CD4-positive, alpha-beta T cell treated with Interleukin-6 at 100 ng/mL for 8 hours (primary cell): ENCODE measurements around the gene NCAM1.

Experiments used
- DNase-seq: peaks from one replicate; pipeline ENCODE4 v3.0.0-alpha.2; 2020; ENCODE audit warnings: mixed read lengths, low spot score

NCAM1 gene

DNA sequence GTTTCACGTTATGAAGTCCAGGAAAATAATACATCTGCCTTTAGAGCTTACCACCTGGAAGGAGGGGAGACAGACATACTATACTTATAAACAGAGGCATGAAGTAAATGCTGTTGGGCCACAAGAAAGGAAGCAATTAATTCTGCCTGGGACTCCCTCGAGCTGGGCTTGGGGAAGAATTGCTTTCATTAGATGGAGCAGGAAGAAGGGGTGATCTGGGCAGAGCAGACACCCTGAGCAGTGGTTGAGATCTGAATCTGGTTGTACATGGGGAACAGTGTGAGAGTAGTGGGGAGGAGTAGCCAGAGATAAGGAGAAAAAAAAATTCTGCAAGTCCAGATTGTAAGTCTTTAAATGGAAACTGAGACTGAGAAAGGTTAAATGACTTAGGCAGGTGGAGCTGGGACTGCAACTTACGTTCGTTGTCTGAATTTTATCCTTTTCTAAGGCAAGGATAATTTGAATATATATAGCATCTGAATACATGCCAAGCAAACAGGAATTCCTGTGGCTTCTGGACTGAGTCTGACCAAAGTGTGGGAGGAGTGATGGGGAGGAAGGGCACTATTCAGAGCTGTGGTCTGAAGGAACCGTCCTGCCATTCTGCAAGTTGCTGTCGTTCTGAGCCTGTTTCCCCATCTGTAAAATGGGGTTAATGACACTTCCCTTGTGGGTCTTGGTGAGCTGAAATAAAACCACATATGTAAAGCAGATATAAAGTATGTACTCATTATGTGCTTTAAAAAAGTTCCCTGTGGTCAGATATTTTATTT lies 7.9 kb downstream of the NCAM1 start:
- no peak for DNase-seq

DNA sequence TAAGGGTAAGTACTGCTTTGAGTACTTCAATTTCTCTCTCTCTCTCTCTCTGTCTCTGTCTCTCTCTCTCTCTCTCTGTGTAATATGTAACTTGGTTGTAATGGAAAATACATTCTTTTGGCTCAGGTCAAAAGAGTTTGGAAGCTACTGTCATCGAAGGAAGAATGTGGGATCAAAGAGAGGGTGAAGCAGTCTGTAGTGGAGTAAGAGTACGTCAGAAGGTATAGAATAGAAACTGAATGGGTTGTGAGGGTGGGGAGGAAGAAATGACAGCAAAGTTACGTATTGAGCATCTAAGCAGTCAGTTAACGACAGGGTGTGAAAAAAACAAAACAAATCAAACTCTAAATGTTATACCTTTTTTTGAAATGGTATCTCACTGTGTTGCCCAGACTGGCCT lies 10.0 kb downstream of the NCAM1 start:
- DNase-seq = no peak

DNA sequence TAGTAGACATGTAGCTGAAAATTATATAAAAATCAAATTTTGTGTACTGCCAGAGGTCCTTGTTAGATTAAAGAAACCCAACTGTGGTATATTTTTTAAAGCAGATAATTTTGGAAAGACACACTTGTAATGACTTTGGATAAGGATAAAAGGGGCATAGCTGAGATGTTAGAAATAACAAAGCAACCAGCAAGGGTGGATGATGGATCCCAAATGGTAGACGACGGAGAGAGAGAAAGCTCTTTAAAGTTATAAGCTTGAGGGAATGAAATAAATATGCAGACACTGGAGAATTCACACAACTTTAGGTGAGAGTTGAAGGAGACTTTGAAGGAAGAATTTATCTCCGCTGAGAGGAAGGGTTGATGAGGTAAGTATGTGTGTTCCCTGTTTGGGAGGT lies 10.6 kb downstream of the NCAM1 start:
- DNase-seq = no peak

DNA sequence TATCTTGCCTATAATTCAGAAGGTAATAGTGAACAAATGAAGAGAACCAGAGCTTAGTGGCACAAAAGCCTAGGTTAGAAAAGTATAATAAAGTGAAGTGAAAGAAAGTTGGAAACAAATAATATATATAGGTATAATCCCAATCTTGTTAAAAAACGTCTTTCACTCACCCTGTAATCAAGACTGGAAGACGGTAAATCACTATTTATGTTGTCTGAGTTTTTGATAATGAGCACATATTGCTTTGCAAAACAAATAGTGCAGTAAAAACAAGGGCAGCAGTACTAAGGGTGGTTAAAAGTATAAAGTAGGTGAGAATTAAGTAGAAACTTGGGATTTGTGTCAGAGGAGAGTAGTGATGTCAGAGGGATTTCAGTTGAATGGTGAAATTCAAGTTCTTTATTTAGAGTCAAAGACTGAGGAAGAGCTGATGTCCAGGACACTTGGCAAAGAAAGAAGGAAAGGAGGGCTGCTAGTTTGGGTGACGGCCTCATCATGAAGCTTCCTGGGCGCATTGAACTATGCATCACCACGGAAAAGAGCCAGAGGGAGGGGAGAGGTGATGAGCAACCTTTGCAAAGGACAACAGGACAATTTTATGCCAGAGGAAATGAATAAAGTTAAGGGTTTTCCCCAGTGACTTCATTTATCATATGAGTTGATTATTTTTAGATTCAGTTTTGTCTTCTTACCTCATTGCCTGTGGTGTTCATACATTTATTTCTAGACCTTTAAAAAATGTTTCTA lies 11.4 kb downstream of the NCAM1 start:
- DNase-seq = no peak

DNA sequence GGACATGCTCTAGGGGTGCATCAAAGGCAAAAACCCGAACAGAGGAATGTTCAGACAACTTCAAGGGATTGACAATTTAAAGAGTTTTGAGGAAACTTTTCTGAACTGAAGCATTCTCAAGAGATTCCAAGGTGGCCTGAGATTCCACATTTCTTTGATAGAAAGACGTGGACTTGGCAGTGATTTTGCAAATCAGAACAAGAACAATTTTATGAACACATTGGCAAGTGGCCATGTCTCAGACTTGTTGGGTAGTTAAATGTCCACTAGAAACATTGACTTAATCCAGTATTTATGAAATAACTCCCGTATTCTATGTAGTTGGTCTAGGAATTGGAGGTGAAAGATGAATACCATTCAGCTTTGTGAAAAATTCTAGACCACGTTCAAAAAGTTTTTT lies 13.8 kb downstream of the NCAM1 start:
- no peak for DNase-seq

DNA sequence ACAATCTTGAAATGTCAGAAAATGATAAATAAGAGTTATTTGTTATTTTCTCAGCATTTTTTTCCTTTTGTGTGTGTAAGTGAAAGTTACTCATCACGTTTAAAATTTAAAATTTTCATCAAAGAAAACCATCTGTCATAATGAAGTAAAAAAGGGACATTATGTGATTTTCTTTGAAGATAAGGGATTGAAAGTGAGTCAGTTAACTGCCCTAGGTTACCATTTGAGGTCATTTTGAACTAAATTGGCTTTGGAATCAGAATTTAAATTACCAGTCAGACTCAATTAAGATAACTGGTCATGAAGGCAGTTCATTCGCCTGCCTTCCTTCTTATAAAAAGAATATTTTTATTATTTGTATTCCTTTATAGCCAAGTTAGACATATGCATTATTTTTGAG lies 14.3 kb downstream of the NCAM1 start:
- no peak for DNase-seq

DNA sequence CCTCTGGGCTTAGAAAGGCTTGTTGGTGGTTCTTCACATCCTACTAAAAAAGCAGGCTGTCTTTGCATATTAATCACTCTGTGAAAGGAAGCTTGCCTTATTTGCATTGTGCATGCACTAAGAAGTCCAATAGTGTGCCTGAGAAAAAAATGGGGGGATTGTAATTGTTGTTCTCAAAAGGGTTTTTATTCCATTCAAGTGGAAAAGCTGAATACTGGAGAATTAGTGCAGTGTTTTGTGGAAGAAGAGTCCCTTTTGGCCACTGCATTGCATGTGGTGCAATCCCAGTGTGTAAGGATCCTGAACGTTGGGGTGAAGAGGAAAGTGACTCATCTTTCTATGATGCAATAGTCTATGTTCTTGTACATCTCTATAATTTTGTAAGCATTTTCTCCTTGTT lies 16.5 kb downstream of the NCAM1 start:
- no peak for DNase-seq

DNA sequence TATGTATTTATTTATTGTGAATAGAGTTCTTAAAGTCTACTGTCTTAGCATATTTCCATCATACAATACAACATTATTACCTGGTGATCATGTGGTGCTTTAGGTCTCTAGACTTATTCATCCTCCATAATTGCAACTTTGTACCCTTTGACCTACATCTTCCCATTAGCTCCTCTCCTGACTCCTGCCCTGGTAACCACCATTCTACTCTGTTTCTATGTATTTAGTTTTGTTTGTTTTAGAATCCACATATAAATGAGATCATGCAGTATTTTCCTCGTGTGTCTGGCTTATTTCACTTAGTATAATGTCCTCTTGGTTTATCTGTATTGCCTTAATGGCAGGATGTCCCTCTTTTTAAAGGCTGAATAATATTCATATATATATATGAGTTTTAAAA lies 22.7 kb downstream of the NCAM1 start:
- DNase-seq = no peak

DNA sequence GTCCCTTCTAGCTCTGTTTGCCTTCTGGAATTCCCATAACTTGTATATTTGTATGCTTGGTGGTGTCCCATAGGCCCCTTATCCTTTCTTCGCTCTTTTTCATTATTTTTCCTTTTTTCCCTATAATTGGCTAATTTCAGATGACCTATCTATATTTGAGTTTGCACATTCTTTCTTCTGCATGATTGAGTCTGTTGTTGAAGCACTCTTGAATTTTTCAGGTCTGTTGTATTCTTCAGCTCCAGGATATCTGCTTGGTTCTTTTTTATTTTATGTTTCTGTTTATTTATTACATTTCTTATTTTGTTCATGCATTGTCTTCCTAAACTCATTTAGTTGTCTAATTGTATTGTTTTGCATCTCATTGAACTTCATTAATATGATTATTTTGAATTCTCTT lies 28.0 kb downstream of the NCAM1 start:
- DNase-seq = no peak

DNA sequence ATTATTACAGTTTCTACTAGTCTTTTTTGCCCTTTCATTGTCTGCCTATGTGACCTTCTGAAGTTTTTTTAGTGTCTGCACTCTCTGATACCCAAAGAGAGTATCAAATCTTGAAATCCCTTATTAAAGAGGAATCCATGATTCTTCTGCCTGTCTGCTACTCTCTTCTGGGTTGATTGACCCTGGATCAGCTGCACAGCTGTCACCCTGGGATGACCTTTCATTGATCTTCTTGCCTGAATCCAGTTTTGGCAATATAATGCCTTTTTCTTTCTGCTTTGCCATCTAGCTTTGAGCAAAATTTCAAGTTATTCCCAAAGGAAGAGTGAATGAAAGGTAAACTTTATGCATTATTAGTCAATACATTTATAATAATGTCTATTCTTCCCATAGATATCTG lies 32.6 kb downstream of the NCAM1 start:
- no peak for DNase-seq

DNA sequence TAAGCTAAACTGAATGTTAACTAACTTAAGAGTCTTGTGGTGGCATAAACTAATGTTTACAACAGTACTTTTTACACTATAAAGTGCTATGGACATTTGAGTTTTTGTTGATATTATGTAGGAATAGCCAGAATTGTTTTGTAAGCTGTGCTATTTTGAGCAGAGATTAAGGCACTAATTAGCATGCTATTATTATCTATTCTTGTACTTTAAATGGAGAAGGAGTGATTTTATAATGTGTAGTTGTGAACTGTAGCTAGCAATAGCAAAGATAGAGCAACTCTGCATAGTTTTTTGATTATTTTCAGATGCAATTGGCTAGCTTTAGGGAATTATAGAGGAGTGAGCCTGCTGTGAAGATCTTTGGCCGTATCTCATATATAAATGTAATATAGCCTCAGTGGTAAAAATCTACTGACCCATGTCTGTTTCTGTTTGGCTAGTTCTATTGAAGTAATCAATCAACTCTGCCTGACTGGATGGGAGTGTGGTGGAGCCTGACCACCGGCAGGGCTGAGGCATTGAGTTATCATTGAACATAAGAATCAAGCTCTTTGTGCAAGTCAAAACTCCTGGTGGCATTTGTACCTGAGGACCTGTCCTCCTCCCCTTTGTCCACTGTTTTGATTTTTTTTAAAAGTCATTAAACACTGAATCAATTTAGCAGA lies 34.3 kb downstream of the NCAM1 start:
- no peak for DNase-seq

DNA sequence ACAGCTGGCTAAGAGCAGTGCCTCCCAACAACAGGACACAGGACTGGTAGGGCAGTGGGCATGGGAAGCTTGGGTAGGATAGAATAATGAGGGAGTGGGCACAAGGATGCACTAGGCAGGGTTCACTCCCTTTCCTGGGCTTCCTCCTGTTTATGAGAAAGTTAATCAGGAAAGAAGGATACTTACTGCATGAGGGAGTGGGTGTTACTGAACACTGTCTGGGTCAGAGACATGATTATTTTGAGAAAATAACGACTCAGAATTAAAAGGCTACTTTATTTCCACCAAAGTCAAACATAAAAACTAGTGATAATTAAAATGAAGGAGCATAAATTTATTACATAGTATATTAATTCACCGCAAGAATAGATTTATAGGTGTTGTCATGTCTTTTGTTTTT lies 35.8 kb downstream of the NCAM1 start:
- no peak for DNase-seq

DNA sequence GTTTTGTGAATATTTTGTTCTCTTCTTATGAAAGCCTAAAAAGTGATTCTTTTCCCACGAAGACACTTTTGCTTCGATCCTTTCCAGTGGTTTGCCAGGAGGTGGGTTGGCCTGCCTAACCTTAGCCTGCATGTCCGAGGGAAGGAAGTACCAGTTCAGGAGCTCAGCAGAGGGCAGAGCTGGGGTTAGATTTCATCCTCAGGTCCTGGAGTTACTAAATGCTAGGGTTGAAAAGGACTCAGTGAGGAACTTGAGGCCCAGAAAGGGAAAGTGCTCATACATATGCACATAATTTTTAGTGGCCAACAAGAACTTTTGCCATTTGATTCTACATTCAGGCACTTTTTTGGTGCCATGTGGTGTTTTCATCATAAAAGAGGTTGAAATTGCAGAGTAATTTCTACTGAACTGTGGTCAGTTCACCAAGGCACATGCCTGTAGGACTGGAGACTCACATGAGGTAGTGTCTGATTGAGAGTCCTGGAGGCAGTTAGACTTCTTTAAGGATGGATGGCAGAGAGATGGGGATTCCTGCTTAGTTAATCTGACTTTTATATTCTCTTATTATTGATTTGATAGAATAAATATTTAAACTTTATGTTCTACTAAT lies 36.7 kb downstream of the NCAM1 start:
- DNase-seq = no peak

DNA sequence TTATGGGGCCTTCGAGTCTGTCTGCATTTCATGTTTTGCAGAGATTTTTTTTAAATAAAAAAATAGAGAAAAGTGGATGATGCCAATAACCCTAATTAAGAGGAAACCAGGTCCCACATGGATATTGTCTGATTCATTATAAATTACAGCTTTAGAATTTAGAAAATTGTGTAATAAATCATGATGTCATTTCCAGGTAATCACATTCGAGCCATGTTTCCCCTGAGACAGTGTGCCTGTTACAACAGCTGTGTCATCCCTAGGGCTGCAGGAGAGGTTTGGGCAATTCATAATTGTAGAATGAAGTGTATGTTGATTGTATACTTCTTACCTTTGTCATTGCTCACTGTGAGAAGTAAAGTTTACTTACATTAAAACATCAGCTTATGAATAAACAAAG lies 38.3 kb downstream of the NCAM1 start:
- DNase-seq = no peak

DNA sequence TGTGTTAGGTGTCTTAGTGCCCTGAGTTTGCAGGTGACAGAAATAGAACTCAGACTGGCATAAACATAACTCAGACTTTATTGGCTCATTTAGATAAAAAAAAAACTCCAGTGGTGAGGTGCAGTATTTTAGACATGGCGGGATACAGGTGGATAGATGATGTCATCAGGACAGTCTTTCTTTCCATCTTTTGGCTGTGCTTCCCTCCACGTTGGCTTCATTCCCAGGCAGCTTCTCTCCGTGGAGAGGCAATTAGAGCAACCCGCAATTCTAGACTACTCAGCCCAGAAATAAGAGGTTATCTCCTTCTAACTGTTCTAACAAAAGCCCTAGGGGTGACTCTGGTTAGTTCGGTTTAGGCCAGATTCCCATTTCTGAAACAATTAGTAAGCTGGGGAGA lies 40.5 kb downstream of the NCAM1 start:
- no peak for DNase-seq

DNA sequence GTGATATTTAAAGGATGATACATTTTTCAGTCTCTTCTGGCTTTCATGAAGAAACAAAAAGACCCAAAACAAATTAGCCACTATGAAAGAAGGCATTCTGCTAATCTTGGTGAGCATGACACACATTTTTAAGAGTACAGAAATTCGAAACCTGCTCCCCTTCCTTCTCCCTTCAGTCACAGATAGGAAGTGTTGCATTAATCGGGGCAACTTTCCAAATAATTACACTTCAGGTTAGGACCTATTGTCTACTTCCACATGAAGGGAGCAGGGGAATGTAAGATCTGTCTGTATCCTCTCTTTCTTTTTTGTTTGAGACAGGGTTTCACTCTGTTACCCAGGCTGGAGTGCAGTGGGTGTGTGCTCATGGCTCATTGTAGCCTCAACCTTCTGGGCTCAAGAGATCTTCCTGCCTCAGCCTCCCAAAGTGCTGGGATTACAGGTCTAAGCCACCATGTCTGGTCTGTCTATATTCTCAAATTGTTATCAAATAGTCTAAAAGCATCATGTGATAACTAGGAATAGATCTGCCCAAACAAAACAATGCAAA lies 45.8 kb downstream of the NCAM1 start:
- DNase-seq = no peak

DNA sequence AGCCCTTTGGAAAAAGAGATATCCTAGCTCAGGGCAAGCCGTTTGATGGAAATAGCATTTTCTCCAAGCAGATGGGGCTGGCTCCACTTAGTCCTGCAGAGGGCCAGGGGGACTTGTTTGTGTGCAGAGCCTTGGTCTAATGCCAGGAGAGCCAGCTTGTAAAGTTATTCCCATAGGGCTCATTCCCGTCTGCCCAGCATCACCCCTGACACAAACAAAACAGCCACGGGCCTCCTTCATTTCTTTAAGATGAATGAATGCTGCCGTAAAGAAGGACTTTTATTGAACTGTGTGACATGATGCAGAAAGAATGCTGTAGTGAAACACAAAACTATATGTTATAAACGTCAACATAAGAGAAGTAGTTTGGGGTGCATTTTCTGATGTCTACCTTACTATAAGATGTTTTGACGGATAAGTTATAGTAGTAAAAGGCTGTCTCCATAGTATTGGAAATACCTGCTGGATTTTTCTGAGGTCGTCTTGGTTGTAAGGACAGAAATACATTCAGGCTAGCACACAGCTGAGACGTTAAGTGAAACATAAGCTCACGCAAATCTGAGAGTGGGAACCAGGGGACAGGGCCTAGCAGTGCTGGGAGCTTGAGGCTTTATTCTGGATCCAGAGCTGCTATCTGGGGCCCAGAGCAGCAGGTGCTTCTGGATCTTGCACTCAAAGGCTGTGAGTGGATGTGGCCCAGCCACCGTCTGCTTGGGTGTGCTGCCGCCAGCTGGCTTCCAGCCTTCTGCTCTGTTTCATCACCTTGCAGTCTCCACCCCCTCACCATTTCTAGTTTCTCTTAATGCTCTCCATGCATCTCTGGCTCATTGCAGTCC lies 53.3 kb downstream of the NCAM1 start:
- DNase-seq = no peak

DNA sequence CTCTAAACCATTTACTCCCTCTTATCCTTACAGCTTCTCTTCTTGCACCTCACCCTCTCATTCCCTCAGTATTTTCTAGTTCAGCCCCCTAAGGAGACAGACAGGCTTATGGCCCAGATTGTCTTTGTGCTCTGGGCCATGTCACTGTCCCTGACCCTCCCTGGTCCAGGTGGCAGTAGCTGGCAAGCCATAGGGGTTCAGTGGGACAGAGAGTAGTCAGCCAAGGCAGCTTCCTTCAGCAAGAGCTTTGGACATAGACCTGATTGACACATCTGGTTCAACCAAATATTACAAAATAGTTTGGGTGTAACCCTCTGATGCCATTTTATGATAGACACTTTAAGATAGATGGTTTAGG lies 53.9 kb downstream of the NCAM1 start:
- no peak for DNase-seq

DNA sequence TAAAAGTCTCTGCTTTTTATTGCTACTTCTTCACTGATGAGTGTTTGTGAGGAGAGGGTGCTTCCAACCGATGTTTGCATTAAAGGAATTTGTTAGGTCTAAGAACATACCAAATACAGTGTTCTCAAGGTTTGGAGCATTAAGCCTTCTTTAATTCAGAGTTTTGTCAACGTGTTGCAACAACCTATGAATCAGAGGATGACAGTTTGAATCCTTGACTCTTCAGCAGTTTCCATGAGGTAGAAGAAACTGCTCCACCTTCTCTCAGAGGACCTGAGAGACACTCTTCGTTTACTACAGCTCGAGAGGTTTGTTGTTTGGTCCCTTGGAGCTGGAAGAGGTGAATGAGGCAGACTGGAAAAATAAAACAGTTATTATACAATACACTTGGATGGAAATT lies 55.7 kb downstream of the NCAM1 start:
- DNase-seq = no peak

DNA sequence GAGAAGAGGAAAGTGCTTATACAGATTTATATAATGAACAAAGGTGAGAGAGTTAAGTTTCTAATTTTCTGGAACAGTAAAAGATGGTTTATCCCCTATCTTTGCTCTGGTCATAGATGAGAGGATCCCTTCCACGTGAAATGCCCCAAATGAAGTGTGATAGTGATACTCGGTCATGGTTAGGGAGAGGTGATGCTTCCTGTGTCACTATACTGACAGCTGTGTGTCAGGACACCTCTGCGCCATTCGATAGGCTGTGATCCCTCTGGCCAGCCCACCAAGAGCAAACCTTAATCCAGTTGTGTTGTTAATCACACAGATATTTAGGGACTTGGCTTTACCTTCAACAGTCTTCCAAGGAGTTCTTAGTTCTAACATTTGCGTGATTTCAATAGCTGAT lies 57.7 kb downstream of the NCAM1 start:
- no peak for DNase-seq

DNA sequence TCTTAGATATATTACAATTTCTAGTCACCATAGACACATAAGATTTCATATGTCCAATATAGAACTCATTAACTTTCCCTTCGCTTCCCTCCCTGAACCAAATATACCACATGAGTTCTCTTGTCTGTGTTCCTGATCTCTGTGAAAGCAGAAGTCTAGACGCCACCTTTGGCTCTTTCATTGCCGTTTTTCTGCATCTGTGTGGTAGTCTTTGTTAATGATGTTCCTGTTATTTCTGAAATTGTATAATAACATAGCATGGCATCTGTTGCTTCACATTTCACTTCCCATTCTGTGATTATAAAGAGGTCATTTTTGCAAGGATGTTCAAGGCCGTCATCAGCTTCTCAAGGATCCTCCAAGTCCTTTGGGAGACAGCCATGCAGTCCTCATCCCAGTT lies 58.5 kb downstream of the NCAM1 start:
- no peak for DNase-seq

DNA sequence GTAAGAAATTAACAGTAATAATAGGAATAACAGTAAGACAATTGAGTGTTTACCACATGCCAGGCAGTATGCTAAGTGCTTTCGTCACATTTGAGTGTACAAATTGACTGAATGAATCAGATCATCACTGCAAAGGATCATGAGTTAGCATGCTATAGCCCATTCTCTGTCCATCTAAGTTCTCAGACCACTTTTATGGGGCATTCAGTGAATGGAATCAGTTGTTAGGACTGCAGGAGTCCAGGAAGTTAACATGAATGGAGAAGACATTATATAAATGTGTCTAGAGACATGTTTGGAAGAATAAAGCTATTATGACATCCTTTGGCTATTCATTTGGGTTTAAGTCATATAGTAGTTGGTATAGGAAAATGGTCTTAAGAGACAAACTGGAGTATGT lies 59.9 kb downstream of the NCAM1 start:
- DNase-seq = no peak
